Stimulated activated effector memory CD8-positive, alpha-beta T cell treated with anti-CD3 and anti-CD28 coated beads, Interleukin-12 subunit alpha, Interleukin-12 subunit beta, amount 100 ng/mL, for 72 hours (primary cell): ENCODE measurements around the gene MDH2.
A peak's percentile ranks its signal among the peaks of the same experiment; 100 is the strongest.
"Not testable (repeated sequence)": the region's sequence is repeated elsewhere in the genome, so short reads cannot be mapped to it uniquely, and the experiment has no call there.

Experiments used
- ATAC-seq: fragments of 150-1000 bp; cut with Tn5 transposase; 2 replicates; pipeline ENCODE4 v1.10.0; 2021
- DNase-seq, 2 donors: peaks; one replicate each; pipeline ENCODE4 v3.0.0; 2021 to 2022; ENCODE audit warnings: low spot score in 2 of 2
- H3K27ac Mint-ChIP-seq: one replicate; pipeline ENCODE4 v1.8.0; 2022; ENCODE audit warnings: mild to moderate bottlenecking, mixed read lengths
- H3K36me3 Mint-ChIP-seq: one replicate; pipeline ENCODE4 v1.8.0; 2022; ENCODE audit warnings: mild to moderate bottlenecking, mixed read lengths
- H3K4me1 Mint-ChIP-seq: one replicate; pipeline ENCODE4 v1.8.0; 2022; ENCODE audit warnings: mixed read lengths
- H3K4me3 Mint-ChIP-seq: one replicate; pipeline ENCODE4 v1.8.0; 2022; ENCODE audit warnings: mild to moderate bottlenecking, mixed read lengths
- H3K9me3 Mint-ChIP-seq: one replicate; pipeline ENCODE4 v1.8.0; 2022; ENCODE audit warnings: mixed read lengths

The MDH2 gene

GRCh38 chr7:76057103-76057812, 9.4 kb downstream of the MDH2 start:
- Mint-ChIP-seq H3K4me3 (no peak overlapping the region), H3K9me3 (no peaks in the 10 kb centered on the region), H3K36me3 (peaks cover 87% of the 10 kb centered on the region), H3K4me1 (peaks cover 21% of the 10 kb centered on the region), H3K27ac (peak overlapping the region; percentile 20)
- ATAC-seq (no peak), DNase-seq (no peak)

GRCh38 chr7:76057813-76058145, 9.9 kb downstream of the MDH2 start:
- H3K4me3 Mint-ChIP-seq, result no peak overlapping the region
- no peaks in the 10 kb centered on the region for H3K9me3 Mint-ChIP-seq
- peaks cover 87% of the 10 kb centered on the region for H3K36me3 Mint-ChIP-seq
- DNase-seq (no peak), ATAC-seq (no peak)
- H3K4me1 Mint-ChIP-seq, result peaks cover 18% of the 10 kb centered on the region
- H3K27ac Mint-ChIP-seq, result peak overlapping the region; percentile 20

GRCh38 chr7:76058745-76059144, 10.8 kb downstream of the MDH2 start:
- H3K4me1 Mint-ChIP-seq, ATAC-seq, H3K9me3 Mint-ChIP-seq, H3K27ac Mint-ChIP-seq, DNase-seq, H3K4me3 Mint-ChIP-seq: not testable (repeated sequence)
- H3K36me3 Mint-ChIP-seq, result peaks cover 93% of the 10 kb centered on the region

- peaks cover 14% of the 10 kb centered on the region for H3K4me1 Mint-ChIP-seq
- peaks cover 98% of the 10 kb centered on the region for H3K36me3 Mint-ChIP-seq
- no peaks in the 10 kb centered on the region for H3K9me3 Mint-ChIP-seq
- DNase-seq (no peak), ATAC-seq (no peak)
- H3K4me3 Mint-ChIP-seq, result no peak overlapping the region
- no peak overlapping the region for H3K27ac Mint-ChIP-seq
Measured at GRCh38 chr7:76060842-76061241, 12.9 kb downstream of the MDH2 start.

- H3K9me3 Mint-ChIP-seq, result no peaks in the 10 kb centered on the region
- no peak for ATAC-seq
- peaks cover 100% of the 10 kb centered on the region for H3K36me3 Mint-ChIP-seq
- peak overlapping the region; percentile 48 for H3K27ac Mint-ChIP-seq
- peaks cover 14% of the 10 kb centered on the region for H3K4me1 Mint-ChIP-seq
- DNase-seq, result no peak
- H3K4me3 Mint-ChIP-seq, result no peak overlapping the region
Measured at GRCh38 chr7:76062254-76062653, 14.3 kb downstream of the MDH2 start.

GRCh38 chr7:76063114-76063513, 15.2 kb downstream of the MDH2 start:
- Mint-ChIP-seq H3K4me3 (no peak overlapping the region), H3K9me3 (no peaks in the 10 kb centered on the region), H3K4me1 (peaks cover 14% of the 10 kb centered on the region), H3K36me3 (peaks cover 97% of the 10 kb centered on the region), H3K27ac (no peak overlapping the region)
- no peak for ATAC-seq
- DNase-seq, result no peak

GRCh38 chr7:76063525-76063924, 15.6 kb downstream of the MDH2 start:
- no peak overlapping the region for H3K27ac Mint-ChIP-seq
- H3K9me3 Mint-ChIP-seq, result no peaks in the 10 kb centered on the region
- ATAC-seq (no peak), DNase-seq (no peak)
- peaks cover 93% of the 10 kb centered on the region for H3K36me3 Mint-ChIP-seq
- H3K4me1 Mint-ChIP-seq, result peaks cover 14% of the 10 kb centered on the region
- H3K4me3 Mint-ChIP-seq, result no peak overlapping the region

- Mint-ChIP-seq H3K9me3 (no peaks in the 10 kb centered on the region), H3K27ac (no peak overlapping the region), H3K4me1 (peaks cover 14% of the 10 kb centered on the region), H3K36me3 (peaks cover 84% of the 10 kb centered on the region), H3K4me3 (no peak overlapping the region)
- DNase-seq, result no peak
- ATAC-seq, result no peak
Measured at GRCh38 chr7:76064208-76064970, 16.5 kb downstream of the MDH2 start.

GRCh38 chr7:76065016-76065612, 17.2 kb downstream of the MDH2 start:
- no peaks in the 10 kb centered on the region for H3K9me3 Mint-ChIP-seq
- no peak overlapping the region for H3K4me3 Mint-ChIP-seq
- peaks cover 14% of the 10 kb centered on the region for H3K4me1 Mint-ChIP-seq
- no peak overlapping the region for H3K27ac Mint-ChIP-seq
- DNase-seq (peak in 1 of 2 donors; percentile 58), ATAC-seq (peak; percentile 93)
- peaks cover 77% of the 10 kb centered on the region for H3K36me3 Mint-ChIP-seq

GRCh38 chr7:76066716-76067503, 19.0 kb downstream of the MDH2 start:
- Mint-ChIP-seq H3K36me3 (peaks cover 59% of the 10 kb centered on the region), H3K4me3 (no peak overlapping the region), H3K9me3 (no peaks in the 10 kb centered on the region), H3K4me1 (peaks cover 14% of the 10 kb centered on the region), H3K27ac (no peak overlapping the region)
- ATAC-seq, result no peak
- no peak for DNase-seq

GRCh38 chr7:76069238-76069638, 21.3 kb downstream of the MDH2 start:
- no peak for ATAC-seq
- DNase-seq, result no peak
- no peaks in the 10 kb centered on the region for H3K9me3 Mint-ChIP-seq

GRCh38 chr7:76071316-76072242, 23.7 kb downstream of the MDH2 start:
- no peak for ATAC-seq
- Mint-ChIP-seq H3K27ac (peak overlapping the region; percentile 48), H3K4me3 (no peak overlapping the region), H3K36me3 (peaks cover 12% of the 10 kb centered on the region), H3K4me1 (no peaks in the 10 kb centered on the region), H3K9me3 (no peaks in the 10 kb centered on the region)
- DNase-seq, result no peak

More at GRCh38 chr7:76069238-76069638, 21.3 kb downstream of the MDH2 start:
- H3K4me1 Mint-ChIP-seq, result peaks cover 14% of the 10 kb centered on the region
- H3K36me3 Mint-ChIP-seq, result peaks cover 36% of the 10 kb centered on the region
- H3K4me3 Mint-ChIP-seq, result no peak overlapping the region
- H3K27ac Mint-ChIP-seq, result no peak overlapping the region

GRCh38 chr7:76072243-76073148, 24.6 kb downstream of the MDH2 start:
- Mint-ChIP-seq H3K36me3 (peaks cover 3% of the 10 kb centered on the region), H3K4me1 (peaks cover 7% of the 10 kb centered on the region), H3K27ac (no peak overlapping the region), H3K4me3 (no peak overlapping the region), H3K9me3 (no peaks in the 10 kb centered on the region)
- ATAC-seq (no peak), DNase-seq (no peak)
